Endothelial cell of umbilical vein (primary cell): Measurements from ENCODE around the gene SMG1. TPM values are rescaled to one million over a fixed set of nuclear protein-coding genes. Genes with fewer than 3 reads are reported as not detected.

Source experiments
- BruUV-seq: library from RNA; stranded (reverse); fragments of 400-500 nt; replicated peaks from 2 replicates; lab custom pipeline; 2021; lab: Mats Ljungman, UMichigan
- CTCF ChIA-PET: fragments of 300-600, 350-600 bp; sonication (Branson Sonifier 250); formaldehyde crosslinking; loops from one replicate; lab custom pipeline; 2021; ENCODE audit warnings: antibody characterized with exemption, inconsistent platforms; lab: Charles Lee
- POLR2A ChIA-PET: fragments of 300-600, 350-600 bp; sonication (Branson Sonifier 250); formaldehyde crosslinking; loops from one replicate; lab custom pipeline; 2021; ENCODE audit warnings: antibody characterized with exemption, inconsistent platforms; lab: Charles Lee
- DNase-seq: peaks from one replicate; pipeline ENCODE4 v3.0.0-alpha.2; 2011; ENCODE audit warnings: low read depth, low spot score
- FAIRE-seq: peaks from 2 replicates; lab custom pipeline; 2011; peaks lifted over from hg19 to GRCh38; lab: Jason Lieb, UNC
- H2AFZ ChIP-seq: 2 replicates; pipeline ENCODE4 v1.6.0; 2012; ENCODE audit warnings: low read depth, low read length, control low read depth, inconsistent platforms
- H3K27ac ChIP-seq: 2 replicates; pipeline ENCODE4 v1.5.1; 2011; ENCODE audit warnings: low read depth, mild to moderate bottlenecking, control low read depth, low read length, moderate library complexity; ENCODE audit not compliant: insufficient read depth
- H3K27me3 ChIP-seq, 2 experiments: 2 replicates each; pipeline versions ENCODE4 v1.6.0 to v1.6.1; 2011; ENCODE audit warnings: low read length in 2 of 2, mixed read lengths in 1 of 2; ENCODE audit not compliant: control insufficient read depth in 2 of 2, insufficient read depth in 2 of 2
- H3K36me3 ChIP-seq, 2 experiments: 2 replicates in 1 of 2; 3 replicates in 1 of 2; pipeline ENCODE4 v1.5.1; 2011; ENCODE audit warnings: low read length in 2 of 2, mild to moderate bottlenecking in 1 of 2, moderate library complexity in 1 of 2; ENCODE audit not compliant: control insufficient read depth in 2 of 2, insufficient read depth in 2 of 2; ENCODE audit errors: extremely low read depth in 1 of 2
- H3K4me1 ChIP-seq: 3 replicates; pipeline ENCODE4 v1.5.1; 2011; ENCODE audit warnings: mild to moderate bottlenecking, low read length; ENCODE audit not compliant: control insufficient read depth, insufficient read depth; ENCODE audit errors: extremely low read depth
- H3K4me2 ChIP-seq: 2 replicates; pipeline ENCODE4 v1.6.1; 2011; ENCODE audit warnings: low read length, control low read depth, mixed read lengths; ENCODE audit not compliant: insufficient read depth
- H3K4me3 ChIP-seq, 3 experiments: fragments of 200-600 bp in 1 of 3; sonication (generic), shearing (Covaris generic) in 1 of 3; replicated peaks in 1 of 3; 2 replicates each; pipeline ENCODE4 v1.5.1; 2011 to 2016; ENCODE audit warnings: control low read depth in 3 of 3, low read length in 3 of 3, mild to moderate bottlenecking in 2 of 3, inconsistent platforms in 1 of 3, low read depth in 1 of 3, moderate library complexity in 1 of 3; ENCODE audit not compliant: insufficient read depth in 1 of 3
- H3K79me2 ChIP-seq: 2 replicates; pipeline ENCODE4 v1.6.0; 2012; ENCODE audit warnings: low read length, inconsistent platforms; ENCODE audit not compliant: control insufficient read depth, insufficient read depth
- H3K9ac ChIP-seq: replicated peaks from 2 replicates; pipeline ENCODE3; 2011; ENCODE audit warnings: low read length, control low read depth; ENCODE audit not compliant: insufficient read depth; ENCODE audit errors: extremely low read depth
- H3K9me1 ChIP-seq: replicated peaks from 3 replicates; pipeline ENCODE4 v1.6.0; 2011; ENCODE audit warnings: mild to moderate bottlenecking, low read length; ENCODE audit not compliant: control insufficient read depth, insufficient read depth; ENCODE audit errors: extremely low read depth
- H3K9me3 ChIP-seq: replicated peaks from 2 replicates; pipeline ENCODE4 v1.5.1; 2012; ENCODE audit warnings: low read length, inconsistent platforms; ENCODE audit not compliant: control insufficient read depth, insufficient read depth
- H4K20me1 ChIP-seq: replicated peaks from 2 replicates; pipeline ENCODE3; 2011; ENCODE audit warnings: mild to moderate bottlenecking, low read length; ENCODE audit not compliant: control insufficient read depth, insufficient read depth; ENCODE audit errors: extremely low read depth
- EZH2 ChIP-seq: IDR thresholded peaks from 2 replicates; pipeline ENCODE4 v1.6.1; 2012; ENCODE audit warnings: borderline replicate concordance, low read depth, mild to moderate bottlenecking, moderate library complexity, low read length, inconsistent platforms; ENCODE audit not compliant: severe bottlenecking
- FOS ChIP-seq: IDR thresholded peaks from 2 replicates; pipeline ENCODE4 v1.6.1; 2011; ENCODE audit warnings: mild to moderate bottlenecking, low read length, moderate library complexity, borderline replicate concordance; ENCODE audit not compliant: insufficient read depth
- GATA2 ChIP-seq: IDR thresholded peaks from 2 replicates; pipeline ENCODE4 v1.7.0; 2011; ENCODE audit warnings: low read depth, mild to moderate bottlenecking, moderate library complexity, mixed read lengths, low read length; ENCODE audit not compliant: insufficient read length, insufficient read depth
- JUN ChIP-seq: IDR thresholded peaks from 2 replicates; pipeline ENCODE4 v1.6.1; 2011; ENCODE audit warnings: borderline replicate concordance, low read depth; ENCODE audit not compliant: insufficient read length, insufficient read depth
- MYC ChIP-seq: IDR thresholded peaks from one replicate; pipeline ENCODE4 v1.6.1; 2011; ENCODE audit warnings: mild to moderate bottlenecking, low read depth, low read length
- POLR2A ChIP-seq: IDR thresholded peaks from 2 replicates; pipeline ENCODE4 v1.6.1; 2012; ENCODE audit warnings: low read depth, mild to moderate bottlenecking, control low read depth, low read length
- POLR2AphosphoS5 ChIP-seq: IDR thresholded peaks from 2 replicates; pipeline ENCODE4 v1.6.1; 2012; ENCODE audit warnings: low read depth, mild to moderate bottlenecking, control low read depth, low read length, moderate library complexity; ENCODE audit not compliant: insufficient read depth
- dilution Hi-C: fragments of 300-500 bp; cut with MboI; formaldehyde crosslinking; loops from one replicate; pipeline ENCODE4 v1.15.0; 2019; ENCODE audit warnings: low sequenced_read_pairs; ENCODE audit not compliant: extremely low pct_ligation_motif_present
- intact Hi-C: fragments of 100-400 bp; cut with micrococcal nuclease; formaldehyde crosslinking; loops from one replicate; pipeline ENCODE4 v1.10.0; 2022
- polyA plus RNA-seq, 4 experiments: library from polyadenylated mRNA; depleted of rRNA in 3 of 4; stranded (reverse) in 3 of 4; unstranded in 1 of 4; fragments of >200 nt; gene quantifications; 2 replicates each; pipeline versions ENCODE4 v1.2.1 to v1.2.3, GENCODE V29; 2011 to 2012; ENCODE audit warnings: missing spikeins in 1 of 4
- total RNA-seq: library from RNA; stranded (reverse); gene quantifications from 2 replicates; pipeline ENCODE4 v1.2.3, GENCODE V29; 2021
- TF ChIP-seq, protein P1 (sequence below): IDR thresholded peaks from 2 replicates; pipeline ENCODE4 v1.6.1; 2011; ENCODE audit not compliant: insufficient read depth, insufficient read length
- TF ChIP-seq, protein P2 (sequence below), 2 donors: IDR thresholded peaks; 1 replicate in 1 of 2; 2 replicates in 1 of 2; pipeline ENCODE4 v1.5.1; 2011; ENCODE audit warnings: low read length in 2 of 2, mild to moderate bottlenecking in 2 of 2, moderate library complexity in 2 of 2, control low read depth in 1 of 2, inconsistent platforms in 1 of 2, low read depth in 1 of 2; ENCODE audit not compliant: insufficient read depth in 1 of 2; ENCODE audit errors: extremely low read depth in 1 of 2

The SMG1 gene
- total and polyA plus RNA-seq, 2 donors (not counting 3 experiments of a cell fraction or from before 2014, with no cell fraction given), result 14.0 to 90.8 TPM

DNA sequence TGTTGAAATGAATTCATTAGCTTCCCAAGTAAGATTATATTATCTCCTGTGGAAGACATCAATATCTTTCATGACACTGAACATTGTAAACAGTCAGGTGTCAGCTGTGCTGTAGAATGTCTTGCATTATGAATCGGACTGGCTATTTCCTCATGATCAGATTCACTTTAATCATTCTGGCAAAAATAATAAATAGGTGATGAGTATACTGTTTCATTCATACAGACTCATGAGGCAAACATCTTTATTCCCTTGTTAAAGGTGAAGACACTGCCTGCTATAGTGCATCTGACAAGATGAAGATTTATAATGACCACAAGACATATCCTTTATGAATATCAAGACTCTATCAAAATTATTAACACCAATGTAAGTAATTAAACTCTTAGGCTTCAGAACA, 73.6 kb downstream of the SMG1 start:
- ChIA-PET CTCF (interaction anchor here (1.6 kb wide), 1 partner anchor 16 kb away, joined by 4 read pairs; no protein-coding TSS in a partner anchor), POLR2A (no interaction called here)
- Histone ChIP-seq H3K9me1 (no peaks in the 10 kb centered on the region), H3K4me2 (no peak overlapping the region), H3K36me3 (peaks cover 15 to 27% of the 10 kb centered on the region in 2 experiments), H3K9ac (no peak overlapping the region), H3K27ac (no peak overlapping the region), H2AFZ (no peak overlapping the region), H3K27me3 (no peaks in the 10 kb centered on the region), H3K4me1 (no peaks in the 10 kb centered on the region), H4K20me1 (no peaks in the 10 kb centered on the region), H3K9me3 (no peaks in the 10 kb centered on the region), H3K4me3 (no peak overlapping the region), H3K79me2 (no peaks in the 10 kb centered on the region)
- TF ChIP-seq POLR2AphosphoS5, result no peak
- TF ChIP-seq MYC, result no peak
- no peak for TF ChIP-seq FOS
- no peak for TF ChIP-seq GATA2
- TF ChIP-seq, protein P1, sequence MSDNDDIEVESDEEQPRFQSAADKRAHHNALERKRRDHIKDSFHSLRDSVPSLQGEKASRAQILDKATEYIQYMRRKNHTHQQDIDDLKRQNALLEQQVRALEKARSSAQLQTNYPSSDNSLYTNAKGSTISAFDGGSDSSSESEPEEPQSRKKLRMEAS, result no peak
- TF ChIP-seq, protein P2, sequence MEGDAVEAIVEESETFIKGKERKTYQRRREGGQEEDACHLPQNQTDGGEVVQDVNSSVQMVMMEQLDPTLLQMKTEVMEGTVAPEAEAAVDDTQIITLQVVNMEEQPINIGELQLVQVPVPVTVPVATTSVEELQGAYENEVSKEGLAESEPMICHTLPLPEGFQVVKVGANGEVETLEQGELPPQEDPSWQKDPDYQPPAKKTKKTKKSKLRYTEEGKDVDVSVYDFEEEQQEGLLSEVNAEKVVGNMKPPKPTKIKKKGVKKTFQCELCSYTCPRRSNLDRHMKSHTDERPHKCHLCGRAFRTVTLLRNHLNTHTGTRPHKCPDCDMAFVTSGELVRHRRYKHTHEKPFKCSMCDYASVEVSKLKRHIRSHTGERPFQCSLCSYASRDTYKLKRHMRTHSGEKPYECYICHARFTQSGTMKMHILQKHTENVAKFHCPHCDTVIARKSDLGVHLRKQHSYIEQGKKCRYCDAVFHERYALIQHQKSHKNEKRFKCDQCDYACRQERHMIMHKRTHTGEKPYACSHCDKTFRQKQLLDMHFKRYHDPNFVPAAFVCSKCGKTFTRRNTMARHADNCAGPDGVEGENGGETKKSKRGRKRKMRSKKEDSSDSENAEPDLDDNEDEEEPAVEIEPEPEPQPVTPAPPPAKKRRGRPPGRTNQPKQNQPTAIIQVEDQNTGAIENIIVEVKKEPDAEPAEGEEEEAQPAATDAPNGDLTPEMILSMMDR (IDR thresholded peaks at IDR 0.05; ENCODE audit: extremely low read depth in 1 of 2, insufficient read depth in 1 of 2, low read depth in 1 of 2, low read length in 2 of 2), result no peak
- TF ChIP-seq JUN, result no peak
- no peak for TF ChIP-seq EZH2
- no peak for TF ChIP-seq POLR2A
- FAIRE-seq, result no peak
- intact Hi-C loops (no loop called here), dilution Hi-C loops (no loop called here)
- no TSS peak for BruUV-seq
- no peak for DNase-seq
